H1 (cell line): ENCODE data around the gene PSD. TPM values are rescaled to one million over a fixed set of nuclear protein-coding genes. Genes with fewer than 3 reads are reported as not detected.

Source experiments
- CTCF ChIA-PET: fragments of 300-600 bp; sonication (Branson Sonifier 250); formaldehyde crosslinking; loops from one replicate; lab custom pipeline; 2021; ENCODE audit not compliant: partially characterized antibody; lab: Charles Lee
- POLR2A ChIA-PET: fragments of 300-600 bp; sonication (Branson Sonifier 250); formaldehyde crosslinking; loops from one replicate; lab custom pipeline; 2021; ENCODE audit warnings: inconsistent platforms; ENCODE audit not compliant: partially characterized antibody; lab: Charles Lee
- DNase-seq, 2 experiments: peaks; one replicate each; pipeline versions ENCODE4 v3.0.0 to v3.0.0-alpha.2; 2010 to 2022; ENCODE audit warnings: low spot score in 2 of 2, low read depth in 1 of 2, mixed read lengths in 1 of 2
- FAIRE-seq: peaks from 2 replicates; lab custom pipeline; 2011; peaks lifted over from hg19 to GRCh38; lab: Jason Lieb, UNC
- H2AFZ ChIP-seq: 2 replicates; pipeline ENCODE4 v1.8.1; 2012; ENCODE audit warnings: low read length, inconsistent platforms
- H2AK5ac ChIP-seq: 2 replicates; pipeline ENCODE4 v1.6.1; 2013; ENCODE audit warnings: low read depth, low read length
- H2BK120ac ChIP-seq: replicated peaks from 2 replicates; pipeline ENCODE3; 2013; ENCODE audit warnings: low read depth, low read length, inconsistent platforms
- H2BK12ac ChIP-seq: 2 replicates; pipeline ENCODE4 v1.6.1; 2013; ENCODE audit warnings: low read depth, low read length
- H2BK15ac ChIP-seq: 2 replicates; pipeline ENCODE4 v1.6.1; 2013; ENCODE audit warnings: low read length
- H2BK20ac ChIP-seq: 2 replicates; pipeline ENCODE4 v1.6.1; 2013; ENCODE audit warnings: low read length
- H2BK5ac ChIP-seq: 2 replicates; pipeline ENCODE4 v1.6.1; 2013; ENCODE audit warnings: low read depth, low read length
- H3K14ac ChIP-seq: 2 replicates; pipeline ENCODE4 v1.6.1; 2013; ENCODE audit warnings: inconsistent platforms; ENCODE audit not compliant: insufficient read length
- H3K18ac ChIP-seq: 2 replicates; pipeline ENCODE4 v1.6.1; 2013; ENCODE audit warnings: low read length; ENCODE audit errors: extremely low read depth
- H3K23ac ChIP-seq: 2 replicates; pipeline ENCODE4 v1.6.1; 2013; ENCODE audit warnings: inconsistent platforms; ENCODE audit not compliant: insufficient read length
- H3K23me2 ChIP-seq: 2 replicates; pipeline ENCODE4 v1.6.1; 2013; ENCODE audit warnings: low read depth, low read length
- H3K27ac ChIP-seq: 2 replicates; pipeline ENCODE4 v1.6.1; 2011; ENCODE audit warnings: low read depth, low read length, inconsistent platforms
- H3K27me3 ChIP-seq, 4 experiments: replicated peaks in 1 of 4; 1 replicate in 1 of 4; 2 replicates in 3 of 4; pipeline versions ENCODE4 v1.6.1 to v1.8.1; 2011 to 2013; ENCODE audit warnings: low read length in 3 of 4, mild to moderate bottlenecking in 3 of 4, inconsistent platforms in 2 of 4, mixed read lengths in 2 of 4, moderate library complexity in 1 of 4; ENCODE audit not compliant: control insufficient read depth in 3 of 4, insufficient read depth in 3 of 4; ENCODE audit errors: extremely low read depth in 1 of 4
- H3K36me3 ChIP-seq, 4 experiments: 2 replicates each; pipeline versions ENCODE4 v1.6.1 to v1.8.1; 2011 to 2013; ENCODE audit warnings: mild to moderate bottlenecking in 4 of 4, low read length in 3 of 4, moderate library complexity in 2 of 4, control low read depth in 1 of 4, inconsistent platforms in 1 of 4; ENCODE audit not compliant: insufficient read depth in 4 of 4, control insufficient read depth in 2 of 4
- H3K4ac ChIP-seq: replicated peaks from 2 replicates; pipeline ENCODE3; 2013; ENCODE audit warnings: low read length, low read depth, mixed read lengths, inconsistent platforms; ENCODE audit not compliant: insufficient read length
- H3K4me1 ChIP-seq, 4 experiments: replicated peaks in 1 of 4; 1 replicate in 1 of 4; 2 replicates in 3 of 4; pipeline versions ENCODE4 v1.6.1 to v1.8.1; 2011 to 2013; ENCODE audit warnings: low read length in 3 of 4, inconsistent platforms in 2 of 4, mixed read lengths in 1 of 4; ENCODE audit not compliant: insufficient read depth in 4 of 4, control insufficient read depth in 3 of 4
- H3K4me2 ChIP-seq, 2 experiments: 2 replicates each; pipeline versions ENCODE4 v1.6.1 to v1.8.1; 2011 to 2013; ENCODE audit warnings: low read depth in 2 of 2, low read length in 2 of 2, control low read depth in 1 of 2, inconsistent platforms in 1 of 2, mild to moderate bottlenecking in 1 of 2; ENCODE audit not compliant: insufficient read depth in 1 of 2
- H3K4me3 ChIP-seq, 4 experiments: fragments of 200-600, 300-600 bp in 1 of 4; sonication (generic), shearing (Covaris generic), sonication (Bioruptor Twin) in 1 of 4; 2 replicates each; pipeline versions ENCODE4 v1.5.1 to v1.8.1; 2011 to 2016; ENCODE audit warnings: low read length in 4 of 4, low read depth in 3 of 4, control low read depth in 2 of 4, inconsistent platforms in 2 of 4, mild to moderate bottlenecking in 2 of 4, mixed read lengths in 1 of 4, moderate library complexity in 1 of 4; ENCODE audit not compliant: insufficient read depth in 2 of 4; ENCODE audit errors: extremely low read depth in 1 of 4
- H3K56ac ChIP-seq: replicated peaks from 2 replicates; pipeline ENCODE3; 2013; ENCODE audit warnings: low read depth, mild to moderate bottlenecking, mixed read lengths, low read length, inconsistent platforms; ENCODE audit not compliant: insufficient read length
- H3K79me1 ChIP-seq: 2 replicates; pipeline ENCODE4 v1.6.1; 2013; ENCODE audit warnings: low read depth, low read length, control low read depth
- H3K79me2 ChIP-seq, 2 experiments: 2 replicates each; pipeline versions ENCODE4 v1.6.1 to v1.8.1; 2012 to 2013; ENCODE audit warnings: low read length in 2 of 2, mild to moderate bottlenecking in 2 of 2, inconsistent platforms in 1 of 2; ENCODE audit not compliant: insufficient read depth in 2 of 2, control insufficient read depth in 1 of 2
- H3K9ac ChIP-seq, 4 experiments: replicated peaks in 1 of 4; 1 replicate in 1 of 4; 2 replicates in 3 of 4; pipeline versions ENCODE4 v1.6.1 to v1.8.1; 2011 to 2013; ENCODE audit warnings: low read depth in 3 of 4, low read length in 3 of 4, control low read depth in 2 of 4, mild to moderate bottlenecking in 2 of 4, moderate library complexity in 2 of 4, inconsistent platforms in 1 of 4; ENCODE audit errors: extremely low read depth in 1 of 4
- H3K9me3 ChIP-seq, 2 experiments: 2 replicates each; pipeline versions ENCODE4 v1.6.1 to v1.8.1; 2012 to 2013; ENCODE audit warnings: mild to moderate bottlenecking in 2 of 2, moderate library complexity in 2 of 2, control low read depth in 1 of 2, inconsistent platforms in 1 of 2, low read depth in 1 of 2, low read length in 1 of 2, mixed read lengths in 1 of 2; ENCODE audit not compliant: insufficient read depth in 2 of 2
- H4K20me1 ChIP-seq, 2 experiments: replicated peaks in 1 of 2; 2 replicates each; pipeline versions ENCODE3 to v1.8.1; 2011 to 2013; ENCODE audit warnings: inconsistent platforms in 2 of 2, low read length in 2 of 2, mild to moderate bottlenecking in 1 of 2; ENCODE audit not compliant: insufficient read depth in 2 of 2, control insufficient read depth in 1 of 2
- H4K5ac ChIP-seq: 2 replicates; pipeline ENCODE4 v1.6.1; 2013; ENCODE audit warnings: low read length, low read depth, mixed read lengths, inconsistent platforms; ENCODE audit not compliant: insufficient read length
- H4K8ac ChIP-seq: 2 replicates; pipeline ENCODE4 v1.8.0; 2013; ENCODE audit warnings: mild to moderate bottlenecking, moderate library complexity, low read length, inconsistent platforms; ENCODE audit not compliant: insufficient read depth; ENCODE audit errors: extremely low read depth
- H4K91ac ChIP-seq: replicated peaks from 2 replicates; pipeline ENCODE3; 2013; ENCODE audit warnings: low read length, mixed read lengths, inconsistent platforms; ENCODE audit not compliant: insufficient read length
- KDM1A ChIP-seq: fragments of 200-600, 300-600 bp; sonication (generic); IDR thresholded peaks from 2 replicates; pipeline ENCODE4 v1.7.1; 2016; ENCODE audit warnings: mild to moderate bottlenecking, low read length, borderline replicate concordance
- RBBP5 ChIP-seq: IDR thresholded peaks from 2 replicates; pipeline ENCODE4 v1.7.1; 2012; ENCODE audit warnings: low read depth, mild to moderate bottlenecking, inconsistent platforms, low read length, moderate library complexity, borderline replicate concordance
- RFX5 ChIP-seq: IDR thresholded peaks from 2 replicates; pipeline ENCODE4 v1.6.1; 2011; ENCODE audit warnings: low read depth, low read length, improper control_type of control experiment, borderline replicate concordance
- WGBS, 2 experiments: shearing (Covaris generic) in 1 of 2; methylation state at CpG; one replicate each; pipeline versions ENCODE4 v1.1.6 to v1.1.7; 2013 to 2015; ENCODE audit warnings: low lambda C conversion rate in 2 of 2, mixed read lengths in 2 of 2, inconsistent platforms in 1 of 2, low coverage in 1 of 2, missing lambda C conversion rate in 1 of 2; ENCODE audit not compliant: insufficient replicate concordance in 2 of 2, insufficient coverage in 1 of 2, insufficient read length in 1 of 2; ENCODE audit errors: extremely low coverage in 1 of 2, missing lambda C conversion rate in 1 of 2; 5-methylcytosine and 5-hydroxymethylcytosine counted together
- polyA plus RNA-seq, 7 experiments: library from polyadenylated mRNA; depleted of rRNA in 3 of 7; stranded (reverse) in 5 of 7; unstranded in 2 of 7; fragments of >200 nt in 5 of 7; fragments of 200-250 nt in 2 of 7; gene quantifications; 1 replicate in 5 of 7; 2 replicates in 1 of 7; 4 replicates in 1 of 7; pipeline versions ENCODE4 v1.2.1 to v1.2.3, GENCODE V29; 2011 to 2013; ENCODE audit warnings: missing spikeins in 2 of 7, mixed read lengths in 2 of 7
- total RNA-seq: library from RNA; stranded (reverse); fragmentation: NEBNext Ultra II Directional; extraction: Animal tissue kit (Norgen Biotek cat#: 25700); gene quantifications from 2 replicates; pipeline ENCODE4 v1.2.1, GENCODE V29; 2021

Gene PSD
- total and polyA plus RNA-seq, 2 of the 8 experiments (the other 6 are each of a cell fraction or from before 2014, with no cell fraction given), result 5.4 to 6.0 TPM

DNA sequence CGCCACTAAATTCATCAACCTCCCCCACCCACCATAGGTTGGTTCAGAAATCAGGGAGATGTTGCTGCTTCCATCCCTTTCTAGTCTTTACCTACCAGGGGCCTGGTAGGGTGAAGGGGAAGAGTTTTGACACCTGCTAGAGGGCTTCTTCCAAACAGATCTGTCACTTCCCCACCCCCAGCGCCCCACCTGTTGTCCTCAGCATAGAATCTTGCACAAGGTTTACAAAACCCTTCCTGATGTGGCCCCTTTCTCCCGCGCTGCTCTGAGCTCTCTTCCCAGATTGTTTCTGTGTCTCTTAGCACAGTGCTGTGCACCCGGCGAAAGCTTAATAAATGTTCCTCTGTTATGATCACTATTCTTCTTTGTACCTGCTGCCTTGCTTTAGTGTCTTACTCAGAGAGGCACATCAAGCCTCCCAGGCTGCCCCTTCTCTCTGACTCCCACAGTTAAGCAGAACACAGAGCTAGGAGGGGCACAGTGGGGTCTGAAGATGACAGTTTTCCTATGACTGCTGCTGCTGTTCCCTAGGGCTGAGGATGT, 44.0 kb upstream of the PSD start:
- Histone ChIP-seq H3K79me1 (no peaks in the 10 kb centered on the region; the same call in 1 of the 2 replicates), H3K23ac (no peak overlapping the region), H2AK5ac (no peak overlapping the region), H2BK5ac (no peak overlapping the region), H3K4me2 (peak overlapping the region; percentile 75 to 94), H3K18ac (no peak overlapping the region), H3K27ac (no peak overlapping the region), H2BK120ac (no peak overlapping the region), H3K4me1 (peaks cover 8 to 24% (median 14%) of the 10 kb centered on the region in 4 experiments), H3K36me3 (no peaks in the 10 kb centered on the region), H3K79me2 (no peaks in the 10 kb centered on the region), H3K27me3 (peaks cover 0 to 5% (median 0%) of the 10 kb centered on the region in 4 experiments; a peak in 1 of 7 replicates), H2AFZ (no peak overlapping the region), H3K9ac (0 out of 7 replicates have a peak overlapping the region, but pooled peaks of 1 of the 4 experiments have one; percentile 53), H2BK12ac (no peak overlapping the region), H2BK20ac (no peak overlapping the region), H3K56ac (no peak overlapping the region), H3K14ac (no peak overlapping the region), H3K4me3 (peak overlapping the region in 2 of 4 experiments; percentile 14 to 75; a peak in 4 of 8 replicates), H4K91ac (no peak overlapping the region), H4K5ac (no peak overlapping the region), H3K4ac (no peak overlapping the region), H2BK15ac (no peak overlapping the region), H4K8ac (no peak overlapping the region), H4K20me1 (no peaks in the 10 kb centered on the region), H3K9me3 (no peaks in the 10 kb centered on the region), H3K23me2 (peaks cover 5% of the 10 kb centered on the region; the same call in 1 of the 2 replicates)
- DNase-seq (peak in 1 of 2 experiments; percentile 52), FAIRE-seq (no peak)
- ChIA-PET CTCF (interaction anchor here (0.7 to 4.7 kb wide), 23 partner anchors 13 to 231 kb away, joined by 3 to 40 read pairs (median 4); partner anchors contain the start of genes C10orf95, CUEDC2 and FBXL15), POLR2A (interaction anchor here (0.7 to 5.7 kb wide), 12 partner anchors 9 to 306 kb away, joined by 3 to 69 read pairs (median 6); partner anchors contain the start of genes C10orf95, CUEDC2 and FBXL15)
- WGBS, 2 experiments, result 78% methylated on average over 6 of the region's 6 CpGs; no CpG with 5 or more reads in 1 of the 2 experiments
- TF ChIP-seq RBBP5 (0 out of 2 replicates have a peak, but pooled peaks have one; percentile 15), RFX5 (no peak), KDM1A (no peak)
